ENCODE measurements around the gene UFD1. TPM values are rescaled to one million over a fixed set of nuclear protein-coding genes. Genes with fewer than 3 reads are reported as not detected.

Gene UFD1
- total RNA-seq, 2 experiments from 2014 or later: 68.5 to 77.4 TPM

DNA sequence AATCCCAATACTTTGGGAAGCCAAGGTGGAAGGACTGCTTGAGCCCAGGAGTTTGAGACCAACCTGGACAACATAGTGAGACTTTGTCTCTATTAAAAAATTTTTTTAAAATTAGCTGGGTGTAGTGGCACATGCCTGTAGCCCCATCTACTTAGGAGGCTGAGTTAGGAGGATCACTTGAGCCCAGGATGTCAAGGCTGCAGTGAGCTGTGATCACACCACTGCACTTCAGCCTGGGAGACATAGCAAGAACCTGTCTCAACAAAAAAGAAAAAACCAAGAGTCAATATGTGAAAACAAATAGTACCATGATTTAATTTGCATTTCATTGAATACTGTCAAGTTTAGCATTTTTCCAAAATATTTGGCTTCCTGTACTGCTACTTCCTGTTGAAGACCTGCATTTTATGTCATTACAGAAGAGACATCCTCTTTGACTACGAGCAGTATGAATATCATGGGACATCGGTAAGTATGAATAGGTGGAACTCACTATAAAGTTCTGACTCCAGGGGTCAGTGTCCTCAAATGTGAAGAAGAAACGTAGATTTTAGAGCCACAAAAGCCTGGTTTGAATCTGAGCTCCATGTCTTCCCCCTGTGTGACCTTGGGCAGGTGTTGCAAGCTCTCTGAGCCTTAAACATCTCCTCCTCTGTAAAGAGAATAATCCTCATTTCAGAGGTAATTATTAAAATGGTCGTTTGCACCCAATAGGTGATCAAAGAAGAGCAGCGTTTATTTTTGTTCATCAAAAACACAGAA, 16.8 kb upstream of the UFD1 start:
- peaks cover 9% of the 10 kb centered on the region for H3K4me1 Mint-ChIP-seq (ENCODE audit: low read depth)
- no peak overlapping the region for H3K27ac ChIP-seq (ENCODE audit: low read depth in 1 of 2, low read length in 2 of 2)
- no peak overlapping the region for H3K4me3 ChIP-seq (ENCODE audit: low read length)
- ChIA-PET CTCF (interaction anchor here (3.9 kb wide), 1 partner anchor 134 kb away, joined by 22 read pairs; no protein-coding TSS in a partner anchor), POLR2A (interaction anchor here (1.0 to 1.4 kb wide), 3 partner anchors 16 to 134 kb away, joined by 3 to 10 read pairs (median 3); partner anchors contain the start of gene CDC45)
- no peaks in the 10 kb centered on the region for H3K27me3 ChIP-seq (ENCODE audit: control insufficient read depth in 1 of 2, insufficient read depth in 2 of 2, low read length in 2 of 2)
- H3K27me3 Mint-ChIP-seq: no peaks in the 10 kb centered on the region
- TF ChIP-seq, protein P1, sequence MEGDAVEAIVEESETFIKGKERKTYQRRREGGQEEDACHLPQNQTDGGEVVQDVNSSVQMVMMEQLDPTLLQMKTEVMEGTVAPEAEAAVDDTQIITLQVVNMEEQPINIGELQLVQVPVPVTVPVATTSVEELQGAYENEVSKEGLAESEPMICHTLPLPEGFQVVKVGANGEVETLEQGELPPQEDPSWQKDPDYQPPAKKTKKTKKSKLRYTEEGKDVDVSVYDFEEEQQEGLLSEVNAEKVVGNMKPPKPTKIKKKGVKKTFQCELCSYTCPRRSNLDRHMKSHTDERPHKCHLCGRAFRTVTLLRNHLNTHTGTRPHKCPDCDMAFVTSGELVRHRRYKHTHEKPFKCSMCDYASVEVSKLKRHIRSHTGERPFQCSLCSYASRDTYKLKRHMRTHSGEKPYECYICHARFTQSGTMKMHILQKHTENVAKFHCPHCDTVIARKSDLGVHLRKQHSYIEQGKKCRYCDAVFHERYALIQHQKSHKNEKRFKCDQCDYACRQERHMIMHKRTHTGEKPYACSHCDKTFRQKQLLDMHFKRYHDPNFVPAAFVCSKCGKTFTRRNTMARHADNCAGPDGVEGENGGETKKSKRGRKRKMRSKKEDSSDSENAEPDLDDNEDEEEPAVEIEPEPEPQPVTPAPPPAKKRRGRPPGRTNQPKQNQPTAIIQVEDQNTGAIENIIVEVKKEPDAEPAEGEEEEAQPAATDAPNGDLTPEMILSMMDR (IDR thresholded peaks at IDR 0.05): peak; percentile 39
- no peaks in the 10 kb centered on the region for H3K4me1 ChIP-seq (ENCODE audit: insufficient read depth, low read length)
- no peaks in the 10 kb centered on the region for H3K9me3 Mint-ChIP-seq
- no peaks in the 10 kb centered on the region for H3K36me3 ChIP-seq (ENCODE audit: insufficient read depth, low read length)
- H3K9me3 ChIP-seq (ENCODE audit: control insufficient read depth in 1 of 2, insufficient read depth in 1 of 2, low read length in 2 of 2): no peaks in the 10 kb centered on the region
- ATAC-seq (ENCODE audit: poor library complexity) (peak; percentile 70), DNase-seq (peak in 4 of 14 experiments; percentile 5 to 64 (median 52))
- H3K36me3 Mint-ChIP-seq (ENCODE audit: low read depth): no peaks in the 10 kb centered on the region
- no peak overlapping the region for H3K4me3 Mint-ChIP-seq
- peak overlapping the region; percentile 47 for H3K27ac Mint-ChIP-seq
- intact Hi-C loops (cut with DNase I, micrococcal nuclease): loop anchor here (1.0 to 10.0 kb wide), 3 partner anchors 135 to 222 kb away; partner anchors contain the start of gene SEPTIN5 (in 1 of the 2)

DNA sequence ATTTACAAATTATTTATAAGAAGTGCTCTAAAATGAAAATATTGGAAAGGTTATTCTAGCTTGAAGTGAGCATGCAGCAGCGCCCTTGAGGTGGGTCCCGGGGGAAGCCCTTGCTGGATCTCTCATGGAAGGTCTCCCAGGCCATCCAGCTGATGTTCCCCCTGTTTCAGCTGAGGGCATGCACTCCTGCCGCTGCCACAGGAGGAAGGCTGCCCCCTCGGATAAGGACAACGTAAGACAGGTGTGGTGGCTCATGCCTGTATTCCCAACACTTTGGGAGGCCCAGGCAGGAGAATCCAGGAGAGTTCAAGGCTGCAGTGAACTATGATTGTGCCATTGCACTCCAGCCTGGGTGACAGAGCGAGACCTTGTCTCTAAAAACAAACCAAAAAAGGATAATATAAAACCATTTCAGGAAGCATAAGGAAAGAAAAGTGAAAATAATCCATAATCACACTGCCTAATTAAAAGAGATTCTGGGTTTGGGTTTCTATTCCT, 15.7 kb upstream of the UFD1 start:
- Mint-ChIP-seq H3K9me3 (no peaks in the 10 kb centered on the region), H3K4me1 (ENCODE audit: low read depth) (peaks cover 9% of the 10 kb centered on the region), H3K36me3 (ENCODE audit: low read depth) (no peaks in the 10 kb centered on the region), H3K27ac (no peak overlapping the region), H3K4me3 (no peak overlapping the region), H3K27me3 (no peaks in the 10 kb centered on the region)
- DNase-seq (no peak), ATAC-seq (ENCODE audit: poor library complexity) (no peak)
- intact Hi-C loops (cut with DNase I, micrococcal nuclease): loop anchor here (5.0 to 10.0 kb wide), 2 partner anchors 220 to 223 kb away; partner anchors contain the start of gene SEPTIN5 (in 1 of the 2)
- Histone ChIP-seq H3K9me3 (ENCODE audit: control insufficient read depth in 1 of 2, insufficient read depth in 1 of 2, low read length in 2 of 2) (no peaks in the 10 kb centered on the region), H3K27ac (ENCODE audit: low read depth in 1 of 2, low read length in 2 of 2) (no peak overlapping the region), H3K4me1 (ENCODE audit: insufficient read depth, low read length) (no peaks in the 10 kb centered on the region), H3K27me3 (ENCODE audit: control insufficient read depth in 1 of 2, insufficient read depth in 2 of 2, low read length in 2 of 2) (no peaks in the 10 kb centered on the region), H3K4me3 (ENCODE audit: low read length) (no peak overlapping the region), H3K36me3 (ENCODE audit: insufficient read depth, low read length) (no peaks in the 10 kb centered on the region)
- TF ChIP-seq, protein P1 (IDR thresholded peaks at IDR 0.05): no peak
- POLR2A ChIA-PET: no interaction called here
- CTCF ChIA-PET: no interaction called here

DNA sequence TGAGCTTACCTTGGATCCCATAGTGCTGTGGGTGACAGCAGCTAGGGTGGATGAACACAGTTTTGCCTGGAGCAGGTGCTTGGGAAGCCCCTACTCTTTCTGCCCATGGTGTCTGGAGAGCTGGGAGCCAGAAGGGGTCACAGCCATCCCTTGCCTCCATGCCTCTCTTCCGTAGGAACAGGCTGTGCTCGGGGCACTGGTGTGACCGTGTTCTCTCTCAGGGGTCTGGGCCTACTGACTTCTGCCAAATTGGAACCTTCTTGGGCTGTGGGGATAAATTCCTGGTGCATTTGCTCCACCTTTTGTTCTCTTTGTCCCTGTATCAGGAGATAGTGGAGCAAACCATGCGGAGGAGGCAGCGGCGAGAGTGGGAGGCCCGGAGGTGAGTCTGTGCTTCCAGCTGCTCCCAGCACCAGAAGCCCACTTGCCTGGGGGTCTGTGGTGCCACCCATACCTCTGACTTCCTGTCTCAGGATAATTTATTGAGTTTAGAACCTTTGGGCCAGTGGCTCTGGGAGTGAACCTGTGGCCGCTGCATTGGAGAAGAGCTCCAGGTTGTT, 15.1 kb upstream of the UFD1 start:
- intact Hi-C loops (cut with DNase I, micrococcal nuclease): loop anchor here in 1 of 2 experiments (10.0 kb wide), 1 partner anchor 221 kb away; the partner anchor contains the start of gene SEPTIN5
- Histone ChIP-seq H3K27ac (ENCODE audit: low read depth in 1 of 2, low read length in 2 of 2) (no peak overlapping the region), H3K27me3 (ENCODE audit: control insufficient read depth in 1 of 2, insufficient read depth in 2 of 2, low read length in 2 of 2) (no peaks in the 10 kb centered on the region), H3K4me1 (ENCODE audit: insufficient read depth, low read length) (no peaks in the 10 kb centered on the region), H3K9me3 (ENCODE audit: control insufficient read depth in 1 of 2, insufficient read depth in 1 of 2, low read length in 2 of 2) (no peaks in the 10 kb centered on the region), H3K4me3 (ENCODE audit: low read length) (no peak overlapping the region), H3K36me3 (ENCODE audit: insufficient read depth, low read length) (no peaks in the 10 kb centered on the region)
- no peak for ATAC-seq (ENCODE audit: poor library complexity)
- ChIA-PET POLR2A (no interaction called here), CTCF (interaction anchor here (1.5 kb wide), 1 partner anchor 136 kb away, joined by 4 read pairs; no protein-coding TSS in a partner anchor)
- H3K27ac Mint-ChIP-seq: no peak overlapping the region
- no peak for DNase-seq
- peaks cover 9% of the 10 kb centered on the region for H3K4me1 Mint-ChIP-seq (ENCODE audit: low read depth)
- TF ChIP-seq, protein P1 (IDR thresholded peaks at IDR 0.05): no peak
- H3K27me3 Mint-ChIP-seq: no peaks in the 10 kb centered on the region
- H3K36me3 Mint-ChIP-seq (ENCODE audit: low read depth): no peaks in the 10 kb centered on the region
- H3K9me3 Mint-ChIP-seq: no peaks in the 10 kb centered on the region
- no peak overlapping the region for H3K4me3 Mint-ChIP-seq

All from CD4-positive, alpha-beta T cell (primary cell).